ENCODE measurements around the gene PSTPIP2. TPM values are rescaled to one million over a fixed set of nuclear protein-coding genes. Genes with fewer than 3 reads are reported as not detected.

The PSTPIP2 gene
- total RNA-seq, 2 experiments from 2014 or later, result 5.9 to 6.0 TPM

DNA sequence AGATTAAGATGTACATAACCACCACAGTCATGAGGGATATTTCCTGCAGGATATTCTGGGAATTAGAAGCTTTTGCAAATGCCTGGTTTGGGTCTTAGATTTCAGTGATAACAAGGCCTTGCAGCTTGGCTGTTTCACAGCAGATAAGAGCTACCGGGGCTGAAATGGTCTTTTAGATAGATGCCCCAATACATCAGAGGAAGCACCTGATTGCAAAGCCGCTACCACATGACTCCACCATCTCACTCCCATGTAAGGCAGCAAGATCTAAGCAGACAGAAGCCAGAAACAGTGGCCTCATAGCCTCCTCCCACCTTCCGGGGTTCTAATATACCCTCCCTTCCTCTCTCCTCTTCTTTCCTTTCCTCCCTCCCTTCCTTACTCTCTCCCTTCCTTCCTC lies 73.8 kb downstream of the PSTPIP2 start:
- ATAC-seq (ENCODE audit: poor library complexity) (peak; percentile 74), DNase-seq (peak in 9 of 14 experiments; percentile 4 to 62 (median 17))
- Mint-ChIP-seq H3K27ac (peak overlapping the region; percentile 93), H3K9me3 (peaks cover 14% of the 10 kb centered on the region), H3K4me3 (peak overlapping the region; percentile 77), H3K36me3 (ENCODE audit: low read depth) (peaks cover 29% of the 10 kb centered on the region), H3K4me1 (ENCODE audit: low read depth) (peaks cover 47% of the 10 kb centered on the region), H3K27me3 (no peaks in the 10 kb centered on the region)
- Histone ChIP-seq H3K27me3 (ENCODE audit: control insufficient read depth in 1 of 2, insufficient read depth in 2 of 2, low read length in 2 of 2) (no peaks in the 10 kb centered on the region), H3K36me3 (ENCODE audit: insufficient read depth, low read length) (no peaks in the 10 kb centered on the region), H3K9me3 (ENCODE audit: control insufficient read depth in 1 of 2, insufficient read depth in 1 of 2, low read length in 2 of 2) (peaks cover 0 to 11% of the 10 kb centered on the region in 2 experiments), H3K27ac (ENCODE audit: low read depth in 1 of 2, low read length in 2 of 2) (peak overlapping the region; percentile 63 to 79), H3K4me3 (ENCODE audit: low read length) (peak overlapping the region; percentile 38), H3K4me1 (ENCODE audit: insufficient read depth, low read length) (peaks cover 42% of the 10 kb centered on the region)
- intact Hi-C loops (cut with DNase I, micrococcal nuclease), result no loop called here
- POLR2A ChIA-PET, result interaction anchor here (0.6 to 3.0 kb wide), 9 partner anchors 9 to 75 kb away, joined by 3 to 15 read pairs (median 4); partner anchors contain the start of gene PSTPIP2
- TF ChIP-seq, protein P1, sequence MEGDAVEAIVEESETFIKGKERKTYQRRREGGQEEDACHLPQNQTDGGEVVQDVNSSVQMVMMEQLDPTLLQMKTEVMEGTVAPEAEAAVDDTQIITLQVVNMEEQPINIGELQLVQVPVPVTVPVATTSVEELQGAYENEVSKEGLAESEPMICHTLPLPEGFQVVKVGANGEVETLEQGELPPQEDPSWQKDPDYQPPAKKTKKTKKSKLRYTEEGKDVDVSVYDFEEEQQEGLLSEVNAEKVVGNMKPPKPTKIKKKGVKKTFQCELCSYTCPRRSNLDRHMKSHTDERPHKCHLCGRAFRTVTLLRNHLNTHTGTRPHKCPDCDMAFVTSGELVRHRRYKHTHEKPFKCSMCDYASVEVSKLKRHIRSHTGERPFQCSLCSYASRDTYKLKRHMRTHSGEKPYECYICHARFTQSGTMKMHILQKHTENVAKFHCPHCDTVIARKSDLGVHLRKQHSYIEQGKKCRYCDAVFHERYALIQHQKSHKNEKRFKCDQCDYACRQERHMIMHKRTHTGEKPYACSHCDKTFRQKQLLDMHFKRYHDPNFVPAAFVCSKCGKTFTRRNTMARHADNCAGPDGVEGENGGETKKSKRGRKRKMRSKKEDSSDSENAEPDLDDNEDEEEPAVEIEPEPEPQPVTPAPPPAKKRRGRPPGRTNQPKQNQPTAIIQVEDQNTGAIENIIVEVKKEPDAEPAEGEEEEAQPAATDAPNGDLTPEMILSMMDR (IDR thresholded peaks at IDR 0.05), result no peak
- CTCF ChIA-PET, result interaction anchor here (2.4 kb wide), 1 partner anchor 76 kb away, joined by 5 read pairs; no protein-coding TSS in a partner anchor

DNA sequence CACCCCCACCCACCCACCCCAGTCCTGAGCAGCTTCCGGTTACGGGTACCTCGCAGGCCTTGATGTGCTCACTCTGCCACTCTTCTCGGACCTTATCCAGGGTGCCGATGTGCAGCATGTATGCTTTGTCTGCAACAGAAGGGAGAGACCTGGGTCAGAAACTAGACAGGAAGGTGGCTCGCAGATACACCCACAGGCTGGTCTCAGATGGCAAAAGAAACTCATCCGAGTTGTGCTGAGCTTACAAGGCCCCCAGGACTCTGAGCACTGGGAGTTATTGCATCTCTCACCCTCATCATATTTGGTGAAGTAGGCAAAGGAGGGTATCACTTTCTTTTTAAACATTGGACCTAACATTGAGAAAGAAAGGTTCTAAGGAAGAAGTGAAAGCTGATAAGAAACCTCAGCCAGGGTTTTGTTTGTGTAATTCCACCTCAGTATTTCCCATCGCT lies 74.3 kb downstream of the PSTPIP2 start:
- DNase-seq (peak in 11 of 14 experiments; percentile 4 to 46 (median 23)), ATAC-seq (ENCODE audit: poor library complexity) (peak; percentile 56)
- Mint-ChIP-seq H3K27me3 (no peaks in the 10 kb centered on the region), H3K4me3 (peak overlapping the region; percentile 77), H3K27ac (peak overlapping the region; percentile 93), H3K9me3 (peaks cover 12% of the 10 kb centered on the region), H3K36me3 (ENCODE audit: low read depth) (peaks cover 25% of the 10 kb centered on the region), H3K4me1 (ENCODE audit: low read depth) (peaks cover 47% of the 10 kb centered on the region)
- ChIA-PET CTCF (interaction anchor here (2.4 kb wide), 1 partner anchor 76 kb away, joined by 5 read pairs; no protein-coding TSS in a partner anchor), POLR2A (interaction anchor here (0.6 to 3.0 kb wide), 9 partner anchors 9 to 75 kb away, joined by 3 to 15 read pairs (median 4); partner anchors contain the start of gene PSTPIP2)
- intact Hi-C loops (cut with DNase I, micrococcal nuclease), result no loop called here
- H3K4me1 ChIP-seq (ENCODE audit: insufficient read depth, low read length), result peaks cover 42% of the 10 kb centered on the region
- TF ChIP-seq, protein P1 (IDR thresholded peaks at IDR 0.05), result no peak
- peak overlapping the region; percentile 63 to 79 for H3K27ac ChIP-seq (ENCODE audit: low read depth in 1 of 2, low read length in 2 of 2)
- no peaks in the 10 kb centered on the region for H3K36me3 ChIP-seq (ENCODE audit: insufficient read depth, low read length)
- peak overlapping the region; percentile 38 for H3K4me3 ChIP-seq (ENCODE audit: low read length)
- H3K27me3 ChIP-seq (ENCODE audit: control insufficient read depth in 1 of 2, insufficient read depth in 2 of 2, low read length in 2 of 2), result no peaks in the 10 kb centered on the region
- H3K9me3 ChIP-seq (ENCODE audit: control insufficient read depth in 1 of 2, insufficient read depth in 1 of 2, low read length in 2 of 2), result peaks cover 0 to 10% of the 10 kb centered on the region in 2 experiments

- Histone ChIP-seq H3K9me3 (ENCODE audit: control insufficient read depth in 1 of 2, insufficient read depth in 1 of 2, low read length in 2 of 2) (no peaks in the 10 kb centered on the region), H3K4me3 (ENCODE audit: low read length) (no peak overlapping the region), H3K36me3 (ENCODE audit: insufficient read depth, low read length) (no peaks in the 10 kb centered on the region), H3K4me1 (ENCODE audit: insufficient read depth, low read length) (peaks cover 41% of the 10 kb centered on the region), H3K27ac (ENCODE audit: low read depth in 1 of 2, low read length in 2 of 2) (no peak overlapping the region), H3K27me3 (ENCODE audit: control insufficient read depth in 1 of 2, insufficient read depth in 2 of 2, low read length in 2 of 2) (no peaks in the 10 kb centered on the region)
- DNase-seq (no peak), ATAC-seq (ENCODE audit: poor library complexity) (no peak)
- ChIA-PET POLR2A (no interaction called here), CTCF (no interaction called here)
- Mint-ChIP-seq H3K9me3 (no peaks in the 10 kb centered on the region), H3K36me3 (ENCODE audit: low read depth) (peaks cover 17% of the 10 kb centered on the region), H3K4me1 (ENCODE audit: low read depth) (peaks cover 33% of the 10 kb centered on the region), H3K27ac (peak overlapping the region; percentile 28), H3K4me3 (no peak overlapping the region), H3K27me3 (no peaks in the 10 kb centered on the region)
- TF ChIP-seq, protein P1 (IDR thresholded peaks at IDR 0.05), result no peak
- intact Hi-C loops (cut with DNase I, micrococcal nuclease), result no loop called here
Measured at GRCh38 chr18:45995461-45995860, 76.6 kb downstream of the PSTPIP2 start.
